Purkinje cell (primary cell): ENCODE results near the gene TUBA3E. TPM values are rescaled to one million over a fixed set of nuclear protein-coding genes. Genes with fewer than 3 reads are reported as not detected.

Experiments
- polyA plus RNA-seq: library from polyadenylated mRNA; unstranded; fragments of >200 nt; fragmentation: Nextera tagmentation; gene quantifications from 2 replicates; pipeline ENCODE4 v1.2.1, GENCODE V29; 2014

Gene TUBA3E
- 0.20 TPM in 1 of 2 replicates, not detected in the other for polyA plus RNA-seq

DNA sequence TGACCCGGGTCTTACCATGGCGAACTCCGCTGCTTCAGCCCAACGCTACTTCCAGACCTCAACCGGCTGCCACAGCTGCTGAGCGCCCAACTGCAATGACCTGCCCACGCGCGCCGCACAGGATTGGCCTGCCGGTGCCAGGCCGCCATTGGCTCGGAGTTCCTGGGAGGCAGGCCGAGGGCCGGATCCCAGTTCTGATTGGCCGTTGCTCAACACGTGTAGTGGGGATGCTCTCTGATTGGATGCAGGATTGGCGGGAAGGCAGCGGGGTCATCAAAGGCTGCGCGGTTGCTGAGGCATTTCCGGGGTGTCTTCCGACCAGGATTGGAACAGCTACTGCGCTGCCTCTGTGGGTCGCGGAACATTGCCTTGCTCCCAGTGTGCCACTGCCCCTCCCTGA, at the start of gene TUBA3E:
Gene TUBA3E (minus strand): TSS at position 97 of the 400 bp plus-strand sequence. CDS start 79 bp downstream, at position 18.

DNA sequence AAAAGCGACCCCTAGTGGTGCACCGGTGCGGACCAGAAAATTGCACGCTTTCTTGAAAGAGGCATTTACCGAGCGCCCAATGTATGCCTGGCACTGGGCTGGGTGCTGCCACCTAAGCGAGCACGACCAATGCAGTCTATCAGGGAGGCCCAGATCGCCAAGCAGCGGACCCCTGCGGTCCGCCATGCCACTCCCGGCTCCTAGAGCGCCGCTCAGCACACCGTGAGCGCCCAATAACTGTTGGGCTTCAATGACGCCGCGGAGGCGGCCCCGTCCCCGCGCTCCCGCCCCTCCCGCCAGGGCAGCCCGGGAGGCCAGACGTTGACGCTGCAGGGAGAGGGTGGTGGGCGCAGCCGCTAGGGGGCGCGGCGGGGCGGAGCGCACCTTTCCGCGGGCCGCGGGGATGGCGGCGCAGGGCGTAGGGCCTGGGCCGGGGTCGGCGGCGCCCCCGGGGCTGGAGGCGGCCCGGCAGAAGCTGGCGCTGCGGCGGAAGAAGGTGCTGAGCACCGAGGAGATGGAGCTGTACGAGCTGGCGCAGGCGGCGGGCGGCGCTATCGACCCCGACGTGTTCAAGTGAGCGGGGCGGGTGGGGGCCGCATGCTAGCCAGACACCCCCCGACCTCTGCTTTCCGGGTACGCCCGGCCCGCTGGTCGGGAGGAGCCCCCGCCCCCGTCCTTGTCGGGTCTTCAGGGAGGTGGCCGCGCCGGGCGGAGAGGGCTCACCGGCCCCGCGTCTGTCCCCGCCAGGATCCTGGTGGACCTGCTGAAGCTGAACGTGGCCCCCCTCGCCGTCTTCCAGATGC, 16.2 kb downstream of the TUBA3E start, which contains the start of gene MZT2B:
Gene MZT2B (plus strand): TSS at position 383 of the 803 bp plus-strand sequence. CDS start 21 bp downstream, at position 404.

DNA sequence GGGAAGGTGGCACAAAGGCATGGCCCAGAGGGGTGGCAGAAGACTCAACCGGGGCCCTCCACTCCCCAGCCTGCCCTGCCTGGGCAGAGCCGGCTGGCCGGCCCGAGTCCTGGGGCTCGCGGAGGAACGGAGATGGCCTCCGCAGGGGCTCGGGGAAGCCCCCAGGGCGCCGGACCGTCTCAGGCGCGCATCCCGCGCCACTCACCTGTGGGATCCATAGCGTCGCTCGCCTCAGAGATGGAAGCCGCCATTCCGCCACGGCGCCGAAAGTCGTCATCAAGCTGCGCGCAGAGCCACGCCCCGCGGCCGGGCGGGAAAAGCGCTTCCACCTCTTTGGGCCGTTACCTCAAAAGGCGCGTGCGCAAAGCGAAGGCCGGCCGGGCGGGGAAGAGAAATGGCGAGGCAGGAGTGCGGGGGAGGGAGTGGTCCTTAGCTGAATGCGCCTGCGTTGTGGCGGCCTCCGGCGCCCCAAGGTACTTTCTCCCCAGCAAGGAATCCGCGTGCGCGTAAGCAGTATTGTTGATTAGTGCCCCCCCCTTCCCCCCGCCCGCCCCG, 16.8 kb downstream of the TUBA3E start, which contains the start of gene SMPD4:
Gene SMPD4 (minus strand): TSS at position 278 of the 555 bp plus-strand sequence. CDS start 5,010 bp downstream, outside the sequence.

DNA sequence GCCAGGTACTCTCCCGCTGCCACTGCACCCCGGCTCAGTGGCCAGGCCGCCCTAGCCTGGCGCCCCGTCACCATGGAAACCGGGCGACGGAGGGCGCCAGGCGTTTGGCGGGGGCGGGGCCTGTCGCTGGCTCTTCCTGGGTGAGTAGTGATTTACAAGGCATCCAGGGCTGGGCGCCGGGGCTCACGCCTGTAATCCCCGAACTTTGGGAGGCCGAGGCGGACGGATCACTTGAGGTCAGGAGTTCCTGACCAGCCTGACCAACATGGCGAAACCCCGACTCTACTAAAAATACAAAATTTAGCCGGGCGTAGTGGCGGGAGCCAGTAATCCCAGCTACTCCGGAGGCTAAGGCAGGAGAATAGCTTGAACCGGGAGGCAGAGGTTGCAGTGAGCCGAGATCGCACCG, 53.2 kb downstream of the TUBA3E start, which contains the start of gene CCDC74B:
Gene CCDC74B (minus strand): TSS at position 107 of the 409 bp plus-strand sequence. CDS start 116 bp downstream, outside the sequence.

Other genes starting within 250 kb of the TUBA3E start
- gene RAB6C, start 218.8 kb downstream of the TUBA3E start, polyA plus RNA-seq = 2.8 TPM in 1 of 2 replicates, not detected in the other
- gene POTEF, start 69.2 kb downstream of the TUBA3E start, polyA plus RNA-seq = not detected in 2 replicates
- gene CCDC74B, start 53.3 kb downstream of the TUBA3E start, polyA plus RNA-seq = 0.92 TPM in 1 of 2 replicates, not detected in the other
- gene SMPD4, start 16.8 kb downstream of the TUBA3E start, polyA plus RNA-seq = 3.1 and 3.2 TPM in 2 replicates
- gene MZT2B, start 16.2 kb downstream of the TUBA3E start, polyA plus RNA-seq = 11.4 and 16.2 TPM in 2 replicates
- 26.8 and 62.4 TPM in 2 replicates for gene IMP4, start 144.5 kb upstream of the TUBA3E start, polyA plus RNA-seq
- gene PTPN18, start 157.6 kb upstream of the TUBA3E start, polyA plus RNA-seq = 3.3 and 4.4 TPM in 2 replicates